ENCODE results near the gene LMO4.

LMO4 gene

DNA sequence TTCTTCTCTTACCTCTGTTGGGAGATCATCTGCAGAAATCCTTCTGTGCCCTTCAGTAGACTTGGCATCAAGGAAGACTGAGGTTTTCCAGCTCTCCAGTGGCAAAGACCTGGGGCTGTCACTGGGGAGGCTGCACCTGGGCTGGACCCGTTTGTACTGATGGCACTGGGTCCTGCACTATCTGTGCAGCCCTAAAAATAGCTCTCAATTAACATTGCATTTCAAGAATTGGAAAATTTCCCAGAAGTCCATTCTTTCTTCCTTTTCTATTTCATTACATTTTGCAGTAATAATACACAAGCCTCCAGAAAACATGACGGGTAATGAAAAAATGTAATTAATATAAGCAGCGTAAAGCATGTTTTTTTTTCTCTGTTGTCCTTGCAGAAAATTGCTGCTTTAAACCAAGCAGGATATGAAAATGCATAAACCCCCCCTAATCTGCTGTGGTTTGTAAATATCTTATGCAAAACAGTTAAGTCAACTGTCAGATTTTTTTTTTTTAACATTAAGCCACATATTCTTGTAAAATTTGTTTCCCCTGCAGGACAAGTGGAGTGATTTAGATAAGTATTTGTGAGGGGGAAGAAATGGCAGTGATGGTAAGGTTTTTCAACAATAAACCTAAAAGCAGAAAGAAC, 64.9 kb downstream of the LMO4 start:
- Histone ChIP-seq H3K36me3 (ENCODE audit: insufficient read depth, low read length) (no peaks in the 10 kb centered on the region), H3K9me3 (ENCODE audit: control insufficient read depth, insufficient read depth, low read length) (peaks cover under 1% of the 10 kb centered on the region; the same call in 1 of the 2 replicates), H3K4me1 (ENCODE audit: insufficient read depth, low read length) (no peaks in the 10 kb centered on the region), H3K9ac (ENCODE audit: low read depth, low read length) (no peak overlapping the region)

DNA sequence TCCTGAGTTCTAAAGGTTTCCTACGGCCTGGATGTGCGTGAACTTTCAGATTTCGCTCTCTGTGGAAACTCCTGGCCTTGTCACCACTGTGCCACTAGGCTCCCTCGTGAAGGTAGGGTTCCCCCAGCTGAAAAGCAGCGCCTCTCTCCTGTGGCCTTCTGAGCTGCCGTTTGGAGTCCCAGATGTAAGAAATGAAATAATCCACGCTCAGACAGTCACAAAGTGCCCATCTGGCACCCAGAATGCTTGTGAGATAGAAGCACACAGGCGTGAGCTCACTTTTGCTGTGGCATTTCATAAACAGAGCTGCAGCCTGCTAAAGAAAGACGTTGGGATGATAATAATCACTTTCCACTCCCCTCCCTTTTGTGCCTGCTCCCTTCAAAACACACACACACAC, 65.8 kb downstream of the LMO4 start:
- Histone ChIP-seq H3K36me3 (ENCODE audit: insufficient read depth, low read length) (no peaks in the 10 kb centered on the region), H3K9me3 (ENCODE audit: control insufficient read depth, insufficient read depth, low read length) (no peaks in the 10 kb centered on the region; the same call in 1 of the 2 replicates), H3K9ac (ENCODE audit: low read depth, low read length) (no peak overlapping the region), H3K4me1 (ENCODE audit: insufficient read depth, low read length) (no peaks in the 10 kb centered on the region)

DNA sequence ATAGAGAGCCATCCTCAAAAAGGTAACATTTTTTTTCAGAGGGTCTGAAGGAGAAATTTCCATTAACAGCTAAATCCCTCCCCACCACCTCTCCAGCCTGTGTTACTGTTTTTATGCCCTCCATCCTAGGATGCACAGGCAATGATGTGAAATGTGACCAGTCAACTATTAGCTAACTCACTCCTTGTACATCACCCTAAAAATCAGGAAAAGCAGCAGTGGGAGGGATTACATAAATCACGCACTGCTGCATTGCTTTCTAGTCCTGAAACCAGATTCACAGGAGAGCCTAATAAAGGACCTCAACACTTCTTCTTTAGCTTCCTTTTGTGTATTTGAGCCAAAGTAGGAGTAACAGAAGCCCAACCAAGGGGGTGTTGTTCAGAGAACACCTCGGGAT, 66.3 kb downstream of the LMO4 start:
- Histone ChIP-seq H3K9me3 (ENCODE audit: control insufficient read depth, insufficient read depth, low read length) (no peaks in the 10 kb centered on the region; the same call in 1 of the 2 replicates), H3K36me3 (ENCODE audit: insufficient read depth, low read length) (no peaks in the 10 kb centered on the region)

More for the DNA sequence above, 66.3 kb downstream of the LMO4 start:
- Histone ChIP-seq H3K9ac (ENCODE audit: low read depth, low read length) (no peak overlapping the region), H3K4me1 (ENCODE audit: insufficient read depth, low read length) (no peaks in the 10 kb centered on the region)

Data from ES-I3 (cell line).